ENCODE measurements around the gene SSU72.
"Not testable (repeated sequence)": the region's sequence is repeated elsewhere in the genome, so short reads cannot be mapped to it uniquely, and the experiment has no call there.

SSU72 gene

DNA sequence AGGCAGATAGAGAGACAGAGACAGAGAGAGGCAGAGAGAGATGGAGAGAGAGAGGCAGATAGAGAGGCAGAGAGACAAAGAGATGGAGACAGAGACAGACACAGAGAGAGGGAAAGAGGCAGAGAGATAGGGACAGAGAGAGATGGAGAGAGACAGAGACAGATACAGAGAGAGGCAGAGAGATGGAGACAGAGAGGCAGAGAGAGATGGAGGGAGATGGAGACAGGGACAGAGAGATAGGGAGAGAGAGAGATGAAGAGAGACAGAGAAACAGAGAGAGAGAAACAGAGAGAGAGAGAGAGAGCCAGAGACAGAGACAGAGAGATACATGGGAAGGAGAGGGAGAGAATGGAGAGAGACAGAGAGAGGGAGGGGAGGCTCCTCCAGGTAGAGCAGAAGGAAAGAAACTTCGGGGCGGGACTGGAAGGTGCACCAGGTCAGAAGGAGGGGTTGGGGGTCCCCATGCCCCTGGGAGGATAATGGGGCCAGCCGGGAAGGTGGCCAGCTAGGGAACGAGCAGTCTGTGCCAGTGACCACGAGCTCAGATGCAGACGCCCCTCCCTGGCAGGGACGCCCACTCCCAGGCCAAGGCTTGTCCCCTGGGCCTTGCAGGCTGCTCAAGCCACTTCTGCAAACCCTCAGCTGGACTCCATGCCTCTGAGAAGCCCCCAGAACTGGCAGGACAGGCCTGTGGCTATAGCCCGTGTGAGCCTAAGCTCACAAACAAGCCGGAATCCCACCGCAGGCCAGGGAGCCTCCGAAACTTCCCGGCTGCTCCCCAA is 22.0 kb upstream of the SSU72 start:
- H3K9ac ChIP-seq (ENCODE audit: low read length), result no peak overlapping the region
- no peak overlapping the region for H3K4me2 ChIP-seq (ENCODE audit: low read depth, low read length, poor library complexity, severe bottlenecking)

DNA sequence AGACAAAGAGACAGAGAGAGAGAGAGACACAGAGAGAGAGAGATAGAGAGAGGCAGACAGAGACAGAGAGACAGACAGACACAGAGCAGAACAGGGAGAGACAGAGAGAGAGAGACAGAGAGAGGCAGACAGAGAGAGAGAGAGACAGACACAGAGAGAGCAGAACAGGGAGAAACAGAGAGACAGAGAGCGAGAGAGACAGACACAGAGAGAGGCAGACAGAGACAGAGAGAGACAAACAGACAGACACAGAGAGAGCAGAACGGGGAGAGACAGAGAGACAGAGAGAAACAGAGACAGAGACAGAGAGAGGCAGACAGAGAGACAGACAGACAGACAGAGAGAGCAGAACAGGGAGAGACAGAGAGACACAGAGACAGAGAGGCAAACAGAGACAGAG is 20.7 kb upstream of the SSU72 start:
- H3K27ac ChIP-seq (ENCODE audit: low read depth, low read length); H3K9ac ChIP-seq (ENCODE audit: low read length); H3K9me2 ChIP-seq (replicated peaks; ENCODE audit: insufficient read depth, low read length); H3K27me3 ChIP-seq (ENCODE audit: low read length); H3K79me2 ChIP-seq (ENCODE audit: insufficient read depth, low read length); H3K4me2 ChIP-seq (ENCODE audit: low read depth, low read length, poor library complexity, severe bottlenecking); H3K36me3 ChIP-seq (ENCODE audit: low read length); H3K4me3 ChIP-seq (ENCODE audit: insufficient read depth, low read length, poor library complexity, severe bottlenecking); H3K9me3 ChIP-seq (ENCODE audit: insufficient read depth, low read length); H4K20me1 ChIP-seq (ENCODE audit: low read depth, low read length); H2AFZ ChIP-seq (ENCODE audit: low read depth, low read length, severe bottlenecking); H3F3A ChIP-seq (ENCODE audit: insufficient read depth): not testable (repeated sequence)

More for the DNA sequence above, 22.0 kb upstream of the SSU72 start:
- Histone ChIP-seq H4K20me1 (ENCODE audit: low read depth, low read length) (no peaks in the 10 kb centered on the region), H3F3A (ENCODE audit: insufficient read depth) (no peaks in the 10 kb centered on the region), H3K79me2 (ENCODE audit: insufficient read depth, low read length) (no peaks in the 10 kb centered on the region), H3K27me3 (ENCODE audit: low read length) (no peaks in the 10 kb centered on the region), H3K4me3 (ENCODE audit: insufficient read depth, low read length, poor library complexity, severe bottlenecking) (no peak overlapping the region), H3K9me3 (ENCODE audit: insufficient read depth, low read length) (no peaks in the 10 kb centered on the region), H2AFZ (ENCODE audit: low read depth, low read length, severe bottlenecking) (no peak overlapping the region), H3K27ac (ENCODE audit: low read depth, low read length) (no peak overlapping the region), H3K36me3 (ENCODE audit: low read length) (no peaks in the 10 kb centered on the region), H3K9me2 (replicated peaks; ENCODE audit: insufficient read depth, low read length) (no peaks in the 10 kb centered on the region)
- TF ChIP-seq, protein P1, sequence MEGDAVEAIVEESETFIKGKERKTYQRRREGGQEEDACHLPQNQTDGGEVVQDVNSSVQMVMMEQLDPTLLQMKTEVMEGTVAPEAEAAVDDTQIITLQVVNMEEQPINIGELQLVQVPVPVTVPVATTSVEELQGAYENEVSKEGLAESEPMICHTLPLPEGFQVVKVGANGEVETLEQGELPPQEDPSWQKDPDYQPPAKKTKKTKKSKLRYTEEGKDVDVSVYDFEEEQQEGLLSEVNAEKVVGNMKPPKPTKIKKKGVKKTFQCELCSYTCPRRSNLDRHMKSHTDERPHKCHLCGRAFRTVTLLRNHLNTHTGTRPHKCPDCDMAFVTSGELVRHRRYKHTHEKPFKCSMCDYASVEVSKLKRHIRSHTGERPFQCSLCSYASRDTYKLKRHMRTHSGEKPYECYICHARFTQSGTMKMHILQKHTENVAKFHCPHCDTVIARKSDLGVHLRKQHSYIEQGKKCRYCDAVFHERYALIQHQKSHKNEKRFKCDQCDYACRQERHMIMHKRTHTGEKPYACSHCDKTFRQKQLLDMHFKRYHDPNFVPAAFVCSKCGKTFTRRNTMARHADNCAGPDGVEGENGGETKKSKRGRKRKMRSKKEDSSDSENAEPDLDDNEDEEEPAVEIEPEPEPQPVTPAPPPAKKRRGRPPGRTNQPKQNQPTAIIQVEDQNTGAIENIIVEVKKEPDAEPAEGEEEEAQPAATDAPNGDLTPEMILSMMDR (IDR thresholded peaks at IDR 0.05; ENCODE audit: insufficient read depth, low read length, poor library complexity, severe bottlenecking), result no peak

DNA sequence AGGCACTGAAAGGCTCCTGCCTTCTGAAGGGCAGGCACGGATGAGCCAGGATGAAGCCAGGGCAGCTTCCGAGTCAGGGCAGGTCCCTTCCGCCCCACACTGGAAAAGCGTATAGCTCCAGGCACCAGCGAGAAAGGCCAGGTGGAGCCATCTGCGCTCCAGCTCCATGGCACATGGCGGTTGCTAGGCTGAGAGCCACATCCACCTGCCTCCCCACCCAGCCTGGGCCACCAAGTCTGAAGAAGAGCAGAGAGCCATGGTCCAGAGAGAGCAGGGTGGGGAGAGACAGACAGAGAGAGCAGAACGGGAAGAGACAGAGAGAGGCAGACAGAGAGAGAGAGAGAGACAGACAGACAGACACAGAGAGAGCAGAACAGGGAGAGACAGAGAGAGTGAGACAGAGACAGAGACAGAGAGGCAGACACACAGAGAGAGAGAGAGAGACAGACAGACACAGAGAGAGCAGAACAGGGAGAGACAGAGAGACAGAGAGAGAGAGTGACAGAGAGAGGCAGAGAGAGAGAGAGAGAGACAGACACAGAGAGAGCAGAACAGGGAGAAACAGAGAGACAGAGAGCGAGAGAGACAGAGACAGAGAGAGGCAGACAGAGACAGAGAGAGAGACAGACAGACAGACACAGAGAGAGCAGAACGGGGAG is 20.1 kb upstream of the SSU72 start:
- no peak overlapping the region for H3K4me2 ChIP-seq (ENCODE audit: low read depth, low read length, poor library complexity, severe bottlenecking)
- no peaks in the 10 kb centered on the region for H3K9me2 ChIP-seq (replicated peaks; ENCODE audit: insufficient read depth, low read length)
- H3K9me3 ChIP-seq (ENCODE audit: insufficient read depth, low read length), result no peaks in the 10 kb centered on the region
- no peak overlapping the region for H2AFZ ChIP-seq (ENCODE audit: low read depth, low read length, severe bottlenecking)
- no peak overlapping the region for H3K27ac ChIP-seq (ENCODE audit: low read depth, low read length)
- no peaks in the 10 kb centered on the region for H3K79me2 ChIP-seq (ENCODE audit: insufficient read depth, low read length)
- no peak overlapping the region for H3K4me3 ChIP-seq (ENCODE audit: insufficient read depth, low read length, poor library complexity, severe bottlenecking)
- H3K9ac ChIP-seq (ENCODE audit: low read length), result no peak overlapping the region
- no peaks in the 10 kb centered on the region for H3F3A ChIP-seq (ENCODE audit: insufficient read depth)
- H3K36me3 ChIP-seq (ENCODE audit: low read length), result no peaks in the 10 kb centered on the region
- no peak for TF ChIP-seq EZH2phosphoT487 (conservative IDR thresholded peaks at IDR 0.05; ENCODE audit: low read length)
- TF ChIP-seq, protein P1 (IDR thresholded peaks at IDR 0.05; ENCODE audit: insufficient read depth, low read length, poor library complexity, severe bottlenecking), result no peak
- H4K20me1 ChIP-seq (ENCODE audit: low read depth, low read length), result no peaks in the 10 kb centered on the region
- H3K27me3 ChIP-seq (ENCODE audit: low read length), result no peaks in the 10 kb centered on the region
